Nephron (organoid): ENCODE results near the gene GMFB.

ENCODE experiments used
- H3K27ac Mint-ChIP-seq, 3 experiments: 2 replicates each; pipeline ENCODE4 v1.8.0; 2020; ENCODE audit warnings: mixed read lengths in 3 of 3, mild to moderate bottlenecking in 2 of 3, moderate library complexity in 1 of 3
- H3K27me3 Mint-ChIP-seq: 2 replicates; pipeline ENCODE4 v1.8.0; 2021; ENCODE audit warnings: low read depth, mild to moderate bottlenecking, moderate library complexity, mixed read lengths
- H3K36me3 Mint-ChIP-seq: 2 replicates; pipeline ENCODE4 v1.8.0; 2020; ENCODE audit warnings: low read depth, mixed read lengths
- H3K4me1 Mint-ChIP-seq: 2 replicates; pipeline ENCODE4 v1.8.0; 2020; ENCODE audit warnings: mixed read lengths
- H3K4me3 Mint-ChIP-seq, 3 experiments: 2 replicates each; pipeline ENCODE4 v1.8.0; 2020; ENCODE audit warnings: mild to moderate bottlenecking in 3 of 3, mixed read lengths in 3 of 3, moderate library complexity in 2 of 3
- H3K9me3 Mint-ChIP-seq: 2 replicates; pipeline ENCODE4 v1.8.0; 2020; ENCODE audit warnings: mixed read lengths
- CTCF ChIP-seq, 3 experiments: fragments of 200-600 bp; sonication (generic); IDR thresholded peaks; one replicate each; pipeline ENCODE4 v1.5.0; 2021; ENCODE audit warnings: antibody characterized with exemption in 3 of 3; ENCODE audit not compliant: unreplicated experiment in 3 of 3

The GMFB gene

GRCh38 chr14:54512393-54512792 is 23.6 kb upstream of the GMFB start:
- no peak for TF ChIP-seq CTCF (IDR thresholded peaks at IDR 0.05; ENCODE audit: unreplicated experiment in 3 of 3)
- H3K27ac Mint-ChIP-seq: peak overlapping the region in 1 of 3 experiments; percentile 10
- no peaks in the 10 kb centered on the region for H3K27me3 Mint-ChIP-seq
- H3K4me3 Mint-ChIP-seq: peak overlapping the region; percentile 58 to 81 (median 73)
- H3K4me1 Mint-ChIP-seq: peaks cover 23% of the 10 kb centered on the region
- peaks cover 25% of the 10 kb centered on the region for H3K9me3 Mint-ChIP-seq
- peaks cover 46% of the 10 kb centered on the region for H3K36me3 Mint-ChIP-seq

- Mint-ChIP-seq H3K4me3 (peak within 1 kb of the TSS; percentile 94 to 99 (median 99)), H3K36me3 (peaks cover 21% of the 10 kb centered on the region), H3K27me3 (no peaks in the 10 kb centered on the region), H3K4me1 (peaks cover 23% of the 10 kb centered on the region), H3K27ac (peak within 1 kb of the TSS; percentile 60 to 94 (median 93)), H3K9me3 (peaks cover 8% of the 10 kb centered on the region)
- TF ChIP-seq CTCF (IDR thresholded peaks at IDR 0.05; ENCODE audit: unreplicated experiment in 3 of 3): peak; percentile 48 to 65 (median 50)
Observed at GRCh38 chr14:54509546-54510501, 21.0 kb upstream of the GMFB start, which contains the start of gene CGRRF1. TSS of gene CGRRF1 (plus strand) at chr14:54509906. CDS start at chr14:54509960, 54 bp downstream.

- peak in 1 of 3 experiments; percentile 7 for TF ChIP-seq CTCF (IDR thresholded peaks at IDR 0.05; ENCODE audit: unreplicated experiment in 3 of 3)
- Mint-ChIP-seq H3K4me1 (peaks cover 1% of the 10 kb centered on the region), H3K27ac (no peak overlapping the region)
Observed at GRCh38 chr14:54503486-54503885, 14.7 kb upstream of the GMFB start.

GRCh38 chr14:54502602-54503001 is 13.8 kb upstream of the GMFB start:
- H3K27me3 Mint-ChIP-seq: peaks cover 3% of the 10 kb centered on the region
- TF ChIP-seq CTCF (IDR thresholded peaks at IDR 0.05; ENCODE audit: unreplicated experiment in 3 of 3): no peak
- no peak overlapping the region for H3K4me3 Mint-ChIP-seq

More at GRCh38 chr14:54503486-54503885, 14.7 kb upstream of the GMFB start:
- Mint-ChIP-seq H3K4me3 (no peak overlapping the region), H3K36me3 (no peaks in the 10 kb centered on the region), H3K9me3 (no peaks in the 10 kb centered on the region), H3K27me3 (peaks cover 3% of the 10 kb centered on the region)

GRCh38 chr14:54501480-54501879 is 12.7 kb upstream of the GMFB start:
- TF ChIP-seq CTCF (IDR thresholded peaks at IDR 0.05; ENCODE audit: unreplicated experiment in 3 of 3): no peak
- Mint-ChIP-seq H3K4me3 (no peak overlapping the region), H3K36me3 (no peaks in the 10 kb centered on the region), H3K9me3 (no peaks in the 10 kb centered on the region), H3K4me1 (peaks cover 8% of the 10 kb centered on the region), H3K27ac (no peak overlapping the region), H3K27me3 (peaks cover 3% of the 10 kb centered on the region)

More at GRCh38 chr14:54502602-54503001, 13.8 kb upstream of the GMFB start:
- no peaks in the 10 kb centered on the region for H3K36me3 Mint-ChIP-seq
- no peaks in the 10 kb centered on the region for H3K9me3 Mint-ChIP-seq
- peaks cover 8% of the 10 kb centered on the region for H3K4me1 Mint-ChIP-seq
- H3K27ac Mint-ChIP-seq: no peak overlapping the region
